ENCODE data around the gene CCDC146. TPM values are rescaled to one million over a fixed set of nuclear protein-coding genes. Genes with fewer than 3 reads are reported as not detected.
"Not testable (repeated sequence)": the region's sequence is repeated elsewhere in the genome, so short reads cannot be mapped to it uniquely, and the experiment has no call there.

CCDC146 gene
- total RNA-seq, 2 donors from 2014 or later: 1.4 to 2.6 TPM

- Mint-ChIP-seq H3K27ac (no peak overlapping the region), H3K36me3 (peaks cover 0 to 12% of the 10 kb centered on the region in 2 donors), H3K9me3 (peaks cover 0 to 4% of the 10 kb centered on the region in 2 donors)
- DNase-seq (ENCODE audit: low spot score in 2 of 2) (no peak), ATAC-seq (no peak)
These were observed 198.3 kb downstream of the CCDC146 start for GRCh38 chr7:77320714-77321113.

GRCh38 chr7:77321300-77321699 is 198.9 kb downstream of the CCDC146 start:
- Mint-ChIP-seq H3K27ac (no peak overlapping the region), H3K9me3 (peaks cover 0 to 4% of the 10 kb centered on the region in 2 donors), H3K36me3 (peaks cover 0 to 12% of the 10 kb centered on the region in 2 donors)
- DNase-seq (ENCODE audit: low spot score in 2 of 2): no peak
- ATAC-seq: no peak

GRCh38 chr7:77326131-77326530 is 203.7 kb downstream of the CCDC146 start:
- Mint-ChIP-seq H3K9me3 (no peaks in the 10 kb centered on the region), H3K36me3 (no peaks in the 10 kb centered on the region), H3K27ac (peak overlapping the region in 1 of 2 donors; percentile 62)
- ATAC-seq (peak; percentile 24 to 39), DNase-seq (ENCODE audit: low spot score in 2 of 2) (no peak)

- Mint-ChIP-seq H3K27ac (no peak overlapping the region), H3K9me3 (no peaks in the 10 kb centered on the region), H3K36me3 (no peaks in the 10 kb centered on the region)
- no peak for ATAC-seq
- no peak for DNase-seq (ENCODE audit: low spot score in 2 of 2)
These were observed 204.9 kb downstream of the CCDC146 start for GRCh38 chr7:77327067-77327931.

- DNase-seq (ENCODE audit: low spot score in 2 of 2): peak; percentile 10 to 63
- Mint-ChIP-seq H3K9me3 (no peaks in the 10 kb centered on the region), H3K27ac (peak overlapping the region in 1 of 2 donors; percentile 33), H3K36me3 (no peaks in the 10 kb centered on the region)
- peak in 1 of 2 donors; percentile 46 for ATAC-seq
These were observed 205.7 kb downstream of the CCDC146 start for GRCh38 chr7:77327932-77328628.

- no peak overlapping the region for H3K27ac Mint-ChIP-seq
- H3K36me3 Mint-ChIP-seq: no peaks in the 10 kb centered on the region
- H3K9me3 Mint-ChIP-seq: no peaks in the 10 kb centered on the region
- ATAC-seq (no peak), DNase-seq (ENCODE audit: low spot score in 2 of 2) (no peak)
These were observed 206.3 kb downstream of the CCDC146 start for GRCh38 chr7:77328669-77329068.

- ATAC-seq (peak; percentile 65 to 77), DNase-seq (ENCODE audit: low spot score in 2 of 2) (no peak)
- H3K9me3 Mint-ChIP-seq: no peaks in the 10 kb centered on the region
- H3K27ac Mint-ChIP-seq: peak overlapping the region; percentile 71 to 87
- H3K36me3 Mint-ChIP-seq: no peaks in the 10 kb centered on the region
These were observed 207.2 kb downstream of the CCDC146 start for GRCh38 chr7:77329466-77330168.

GRCh38 chr7:77330169-77330882 is 207.9 kb downstream of the CCDC146 start:
- no peaks in the 10 kb centered on the region for H3K36me3 Mint-ChIP-seq
- DNase-seq (ENCODE audit: low spot score in 2 of 2): no peak
- peak; percentile 60 to 70 for ATAC-seq
- peak overlapping the region; percentile 71 to 87 for H3K27ac Mint-ChIP-seq
- H3K9me3 Mint-ChIP-seq: no peaks in the 10 kb centered on the region

GRCh38 chr7:77331938-77332695 is 209.7 kb downstream of the CCDC146 start:
- no peaks in the 10 kb centered on the region for H3K9me3 Mint-ChIP-seq
- no peak overlapping the region for H3K27ac Mint-ChIP-seq
- H3K36me3 Mint-ChIP-seq: no peaks in the 10 kb centered on the region
- DNase-seq (ENCODE audit: low spot score in 2 of 2) (peak; percentile 36 to 58), ATAC-seq (peak; percentile 39 to 53)

GRCh38 chr7:77334039-77334438 is 211.6 kb downstream of the CCDC146 start:
- H3K27ac Mint-ChIP-seq; ATAC-seq; H3K36me3 Mint-ChIP-seq; H3K9me3 Mint-ChIP-seq; DNase-seq (ENCODE audit: low spot score in 2 of 2): not testable (repeated sequence)

GRCh38 chr7:77335581-77335980 is 213.2 kb downstream of the CCDC146 start:
- DNase-seq (ENCODE audit: low spot score in 2 of 2): no peak
- Mint-ChIP-seq H3K36me3 (peaks cover 0 to 6% of the 10 kb centered on the region in 2 donors), H3K27ac (no peak overlapping the region), H3K9me3 (peaks cover 0 to 6% of the 10 kb centered on the region in 2 donors)
- no peak for ATAC-seq

- Mint-ChIP-seq H3K27ac (no peak overlapping the region), H3K9me3 (peaks cover 0 to 11% of the 10 kb centered on the region in 2 donors), H3K36me3 (peaks cover 0 to 11% of the 10 kb centered on the region in 2 donors)
- ATAC-seq: no peak
- no peak for DNase-seq (ENCODE audit: low spot score in 2 of 2)
These were observed 215.1 kb downstream of the CCDC146 start for GRCh38 chr7:77337456-77337990.

- DNase-seq (ENCODE audit: low spot score in 2 of 2): no peak
- Mint-ChIP-seq H3K27ac (no peak overlapping the region), H3K9me3 (peaks cover 0 to 11% of the 10 kb centered on the region in 2 donors), H3K36me3 (peaks cover 0 to 11% of the 10 kb centered on the region in 2 donors)
- ATAC-seq: no peak
These were observed 215.8 kb downstream of the CCDC146 start for GRCh38 chr7:77338260-77338659.

GRCh38 chr7:77338883-77339629 is 216.6 kb downstream of the CCDC146 start:
- no peak for ATAC-seq
- Mint-ChIP-seq H3K9me3 (peaks cover 0 to 11% of the 10 kb centered on the region in 2 donors), H3K27ac (no peak overlapping the region), H3K36me3 (peaks cover 0 to 11% of the 10 kb centered on the region in 2 donors)
- no peak for DNase-seq (ENCODE audit: low spot score in 2 of 2)

GRCh38 chr7:77339726-77340125 is 217.3 kb downstream of the CCDC146 start:
- Mint-ChIP-seq H3K36me3 (peaks cover 0 to 11% of the 10 kb centered on the region in 2 donors), H3K27ac (no peak overlapping the region), H3K9me3 (peaks cover 0 to 11% of the 10 kb centered on the region in 2 donors)
- ATAC-seq (no peak), DNase-seq (ENCODE audit: low spot score in 2 of 2) (no peak)
